ENCODE results near the gene GRM8. TPM values are rescaled to one million over a fixed set of nuclear protein-coding genes. Genes with fewer than 3 reads are reported as not detected.
A peak's percentile ranks its signal among the peaks of the same experiment; 100 is the strongest.

GRM8 gene
- total RNA-seq, 1 experiment from 2014 or later = 2.7 TPM

DNA sequence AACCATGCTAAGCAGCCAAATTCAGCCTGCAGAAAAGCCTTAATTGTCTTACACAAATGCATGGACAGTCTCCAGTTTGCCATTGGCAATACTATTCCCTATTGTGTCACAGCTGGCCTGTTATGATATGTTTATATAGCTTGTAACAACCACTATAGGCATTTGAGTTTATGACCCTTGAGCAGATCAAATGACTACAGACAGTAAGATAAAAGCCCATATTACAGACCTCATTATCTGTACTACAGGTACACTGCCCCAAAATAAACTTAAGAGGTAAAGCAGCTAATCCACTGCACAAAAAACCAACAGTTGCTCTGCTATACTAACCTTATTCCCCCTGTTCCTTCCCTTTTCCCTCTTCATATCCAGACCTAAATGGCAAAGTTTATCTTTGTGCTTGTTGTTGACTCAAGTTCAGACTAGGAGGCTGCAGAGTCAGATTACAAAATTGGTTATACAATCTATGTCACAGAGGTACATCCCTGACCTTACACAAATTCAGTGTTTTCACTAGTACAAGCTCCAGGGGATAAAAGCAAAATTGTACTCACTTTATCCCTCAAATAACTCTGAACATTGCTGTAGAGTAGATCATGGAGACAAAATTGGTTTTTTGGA, 218.4 kb downstream of the GRM8 start:
- DNase-seq (ENCODE audit: low spot score) = no peak

DNA sequence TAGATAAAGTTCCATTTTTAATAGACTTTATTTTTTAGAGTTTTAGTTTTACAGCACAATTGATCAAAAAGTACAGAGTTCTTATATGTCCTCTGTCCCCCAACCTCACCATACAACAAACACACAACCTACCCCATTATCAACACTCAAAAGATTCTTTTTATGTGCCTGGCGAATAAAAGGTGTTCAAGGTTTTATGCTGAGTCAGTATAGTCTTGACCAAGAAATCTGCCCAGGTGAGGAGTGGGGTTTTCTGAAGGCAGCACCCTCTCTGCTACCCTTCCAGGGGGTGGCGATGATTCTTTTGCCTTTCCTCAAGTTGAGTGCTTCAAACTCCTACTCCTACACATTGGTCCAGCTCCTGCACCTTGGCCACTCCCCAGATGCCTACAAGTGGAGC, 222.9 kb downstream of the GRM8 start:
- no peak for DNase-seq (ENCODE audit: low spot score)

DNA sequence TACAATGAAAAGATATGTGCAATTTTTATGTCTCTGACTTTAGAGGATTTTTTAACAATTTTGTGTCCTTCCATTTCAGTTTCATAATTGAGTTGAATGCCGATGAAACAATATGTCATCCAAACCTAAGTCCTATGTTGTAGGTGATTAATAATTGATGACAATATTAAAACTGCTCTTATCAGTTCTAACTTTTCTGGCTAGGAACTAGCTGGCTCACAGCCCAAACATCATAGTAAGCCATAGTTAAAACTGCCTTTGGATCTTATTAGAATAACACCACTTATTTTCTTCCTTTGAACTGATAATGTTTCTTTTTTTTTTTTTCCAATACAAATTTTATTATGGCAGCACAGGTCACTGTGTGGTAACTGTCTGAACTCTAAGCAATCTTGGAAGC, 230.9 kb downstream of the GRM8 start:
- DNase-seq (ENCODE audit: low spot score) = no peak

DNA sequence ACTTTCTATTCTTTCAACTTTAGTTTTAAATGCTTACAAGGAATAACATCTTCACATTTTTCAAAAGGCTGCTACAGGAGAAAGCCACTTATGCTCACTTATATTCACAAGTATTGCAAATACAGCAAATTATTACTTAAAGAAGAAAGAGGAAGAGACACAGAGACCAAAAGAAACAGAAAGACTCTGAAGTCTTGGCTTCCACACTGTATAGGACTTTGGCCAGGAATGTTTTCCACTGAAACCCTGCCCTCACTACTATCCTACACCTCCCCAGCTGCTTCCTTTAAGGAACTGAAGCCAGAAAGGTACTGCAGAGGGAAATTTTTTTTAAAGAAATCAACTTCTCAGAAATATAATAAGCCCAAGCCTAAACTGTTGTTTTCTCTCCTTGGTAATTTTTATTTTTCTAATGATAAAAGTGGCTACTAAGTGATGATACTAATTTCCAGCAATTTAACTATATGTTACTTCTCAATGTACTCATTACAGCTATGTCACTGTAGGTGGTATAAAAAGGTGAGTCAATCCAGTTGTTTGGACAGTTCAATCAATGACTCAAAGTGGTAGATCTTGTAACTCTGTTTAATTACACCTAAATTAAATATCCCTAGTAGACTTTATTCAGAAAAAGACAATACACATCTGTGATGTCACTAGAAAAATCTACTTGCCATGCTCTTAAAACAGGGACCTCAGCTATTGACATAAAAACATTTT, 231.6 kb downstream of the GRM8 start:
- DNase-seq (ENCODE audit: low spot score) = no peak

DNA sequence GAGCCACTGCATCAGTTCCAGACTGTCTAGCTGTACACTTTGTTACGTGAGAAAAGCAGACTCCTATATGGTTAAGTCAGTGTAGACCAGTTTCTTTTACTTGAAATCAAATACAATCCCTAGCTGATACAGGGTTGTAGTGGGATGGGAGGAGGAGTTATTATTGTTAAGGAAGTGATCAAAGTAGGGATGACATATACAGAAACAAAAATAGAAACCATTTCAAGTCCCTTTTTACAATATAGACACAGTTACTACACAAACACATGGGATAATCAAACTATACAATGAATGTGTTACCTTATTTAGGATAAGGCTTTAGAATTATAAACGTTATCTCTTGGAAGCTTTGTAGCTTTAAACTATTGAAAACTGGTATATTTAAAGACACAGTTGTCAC, 233.9 kb downstream of the GRM8 start:
- no peak for DNase-seq (ENCODE audit: low spot score)

DNA sequence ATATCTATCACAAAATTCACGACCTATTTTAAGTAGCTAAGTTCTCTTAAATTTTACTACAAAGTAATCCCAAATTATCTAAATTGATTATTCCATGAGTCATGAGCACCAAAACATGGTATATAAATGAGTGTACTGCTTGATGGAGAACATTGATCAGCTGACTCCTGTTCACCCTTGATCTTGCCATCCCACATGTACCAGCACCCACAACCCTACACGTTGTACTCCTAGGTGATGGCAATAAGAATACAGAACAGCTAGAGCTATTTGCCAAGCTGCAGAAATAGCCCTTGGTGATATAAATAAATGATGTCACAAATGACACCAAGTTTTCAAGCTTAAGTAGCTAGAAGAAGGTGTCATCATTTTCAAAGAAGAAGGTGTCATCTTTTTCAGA, 235.5 kb downstream of the GRM8 start:
- no peak for DNase-seq (ENCODE audit: low spot score)

DNA sequence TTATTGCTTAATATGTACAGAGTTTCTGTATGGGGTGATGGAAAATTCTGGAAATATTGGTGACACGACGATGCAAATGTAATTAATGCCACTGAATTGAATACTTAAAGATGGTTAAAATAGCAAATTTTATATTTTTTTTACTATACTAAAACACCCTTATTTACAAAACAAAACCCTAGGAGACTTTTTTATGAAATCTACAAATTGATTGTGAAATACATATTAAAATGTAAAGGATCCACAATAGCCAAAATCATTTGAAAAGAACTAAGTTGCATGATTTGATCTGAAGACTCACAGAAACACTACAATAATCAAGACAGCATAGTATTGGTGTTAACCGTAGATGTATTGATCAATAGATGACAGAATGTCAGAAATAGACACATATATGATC, 252.0 kb downstream of the GRM8 start:
- no peak for DNase-seq (ENCODE audit: low spot score)

DNA sequence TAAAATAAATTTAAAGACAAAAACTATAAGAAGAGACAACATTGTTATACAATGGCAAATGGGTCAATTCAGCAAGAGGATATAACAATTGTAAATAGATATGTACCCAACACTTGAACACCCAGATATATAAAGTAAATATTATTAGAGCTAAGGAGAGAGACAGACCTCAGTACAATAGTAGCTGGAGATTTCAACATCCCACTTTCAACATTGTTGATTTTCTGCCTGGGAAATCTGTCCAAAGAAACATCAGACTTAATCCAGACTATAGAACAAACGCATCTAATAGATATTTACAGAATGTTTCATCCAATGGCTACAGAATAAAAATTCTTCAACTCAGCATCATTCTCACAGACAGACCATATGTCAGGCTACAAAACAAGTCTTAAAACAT, 256.1 kb downstream of the GRM8 start:
- no peak for DNase-seq (ENCODE audit: low spot score)

DNA sequence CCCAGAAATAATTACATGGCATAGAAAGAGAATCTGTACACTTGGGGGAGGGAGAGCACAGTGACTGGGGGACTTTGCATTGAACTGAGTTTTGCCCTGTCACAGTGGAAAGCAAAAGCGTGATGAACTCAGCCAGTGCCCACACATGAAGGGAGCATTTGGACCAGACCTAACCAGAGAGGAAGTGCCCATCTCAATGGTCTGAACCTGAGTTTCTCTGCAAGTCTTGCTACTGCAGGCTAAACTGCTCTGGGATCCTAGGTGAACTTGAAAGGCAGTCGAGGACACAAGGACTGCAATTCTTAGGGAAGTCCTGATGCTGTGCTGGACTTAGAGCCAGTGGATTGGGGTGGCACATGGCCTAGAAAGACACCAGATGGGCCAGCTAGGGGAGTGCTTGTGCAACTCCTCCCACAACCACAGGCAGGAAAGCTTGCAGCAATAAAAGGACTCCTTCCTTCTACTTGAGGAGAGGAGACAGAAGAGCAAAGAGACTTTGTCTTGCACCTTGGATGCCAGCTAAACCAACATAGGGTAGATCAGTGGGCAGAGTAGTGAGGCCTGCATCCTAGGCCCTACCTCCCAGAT, 259.0 kb downstream of the GRM8 start:
- DNase-seq (ENCODE audit: low spot score) = no peak

DNA sequence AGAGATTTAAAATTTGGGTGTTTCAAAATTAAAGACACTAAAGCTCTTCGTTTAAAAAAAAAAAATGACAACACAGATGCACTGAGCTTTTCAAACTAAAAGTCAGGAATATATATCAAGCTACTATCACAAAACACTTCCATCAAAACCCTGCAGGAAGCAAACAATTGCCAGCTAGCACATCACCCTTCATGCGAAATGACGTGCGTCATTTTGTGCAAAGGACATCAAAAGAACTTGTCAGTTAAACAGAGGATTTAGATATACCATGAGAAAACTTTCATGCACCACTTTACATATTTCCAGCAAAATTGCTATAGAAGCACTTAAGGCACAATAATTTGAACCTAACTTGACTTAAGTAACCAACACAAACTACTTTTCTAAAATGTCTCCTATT, 264.7 kb downstream of the GRM8 start:
- DNase-seq (ENCODE audit: low spot score) = no peak

DNA sequence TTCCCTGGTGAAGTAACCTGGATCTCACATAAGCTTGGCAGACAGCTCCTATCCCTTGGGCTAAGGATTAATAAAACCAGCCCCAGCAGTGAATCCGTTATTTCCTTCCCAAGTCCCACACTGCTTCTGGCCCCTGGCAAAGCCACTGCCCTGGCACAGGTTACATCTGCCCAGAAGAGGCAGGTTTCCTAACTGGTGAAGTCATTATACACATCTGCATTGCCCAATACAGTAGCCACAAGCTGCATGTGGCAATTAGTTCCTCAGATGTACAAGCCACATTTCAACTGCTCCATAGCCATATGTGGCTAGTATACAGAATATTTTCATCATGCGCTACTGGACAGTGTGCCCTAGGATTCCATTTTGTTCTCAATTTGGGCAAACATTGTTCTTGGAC, 273.0 kb downstream of the GRM8 start:
- DNase-seq (ENCODE audit: low spot score) = peak; percentile 15

DNA sequence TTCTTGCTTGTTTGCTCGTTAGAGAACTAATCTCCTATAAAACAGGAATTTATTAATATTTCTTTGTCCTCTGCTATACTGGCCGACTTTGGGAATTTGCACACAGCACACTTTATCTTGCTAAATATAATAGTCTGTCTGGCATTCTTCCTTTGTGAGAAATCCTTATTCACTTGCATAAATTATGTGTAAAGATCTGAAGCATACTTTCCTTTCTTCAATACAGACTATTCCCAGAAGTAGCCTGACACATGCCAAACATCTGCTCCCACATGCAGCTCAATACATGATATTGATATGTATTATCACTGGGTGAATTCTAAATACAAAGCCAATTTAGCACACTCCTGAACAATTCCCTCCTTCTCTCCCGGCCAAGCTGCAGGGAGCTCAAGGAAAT, 273.9 kb downstream of the GRM8 start:
- DNase-seq (ENCODE audit: low spot score) = no peak

DNA sequence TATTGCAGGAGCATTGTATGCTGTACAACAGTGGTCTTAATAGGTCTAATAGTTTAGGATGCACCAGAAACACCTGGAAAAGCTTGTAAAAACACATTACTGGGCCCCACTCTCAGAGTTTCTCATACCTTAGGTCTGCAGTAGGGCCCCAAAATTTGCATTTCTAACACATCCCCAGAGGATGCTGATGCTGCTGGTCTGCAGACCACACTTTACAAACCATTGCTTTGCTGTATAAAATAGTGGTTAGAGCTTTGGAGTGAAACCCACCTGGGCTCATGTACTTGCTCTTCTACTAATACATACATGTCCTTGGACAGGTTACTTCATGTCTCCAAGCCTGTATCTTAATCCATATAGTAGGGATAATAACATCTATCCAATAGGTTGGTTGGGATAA, 279.7 kb downstream of the GRM8 start:
- DNase-seq (ENCODE audit: low spot score) = no peak

DNA sequence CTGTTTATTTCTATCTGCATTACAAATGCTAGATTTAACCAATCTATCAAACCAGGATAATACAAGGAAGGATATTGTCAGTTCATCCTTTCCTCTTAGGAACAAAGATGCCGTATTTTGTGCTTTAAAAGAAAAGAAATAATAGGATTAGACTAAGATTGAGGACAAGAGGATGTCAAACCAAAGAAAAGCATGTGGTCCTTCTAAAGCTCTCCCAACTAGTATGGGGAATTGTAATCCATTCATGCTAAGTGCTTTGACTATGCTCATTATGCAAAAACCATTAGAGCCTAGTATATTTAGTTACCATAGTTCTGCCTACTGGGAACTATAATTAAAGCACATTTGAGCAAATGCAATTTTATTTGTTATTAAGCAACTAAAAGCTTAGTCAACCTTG, 280.2 kb downstream of the GRM8 start:
- DNase-seq (ENCODE audit: low spot score) = no peak

DNA sequence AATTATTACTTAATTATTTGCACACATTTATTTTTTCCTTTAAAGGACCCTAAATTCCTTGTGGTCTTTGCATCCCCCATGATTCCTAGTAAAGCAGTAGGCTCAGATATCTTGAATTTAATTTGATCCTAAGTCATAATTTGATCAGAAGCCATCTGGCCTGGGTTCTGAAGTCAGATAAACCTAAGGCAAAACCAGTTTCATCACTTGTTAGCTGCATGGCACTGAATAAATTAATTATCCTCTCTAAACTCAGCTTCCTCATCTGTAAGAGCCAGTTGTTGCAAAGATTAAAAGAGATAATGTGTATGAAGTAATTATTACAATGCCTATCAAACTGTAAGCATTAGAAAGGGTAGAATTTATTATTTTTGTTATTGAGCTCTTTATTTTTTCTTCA, 293.1 kb downstream of the GRM8 start:
- DNase-seq (ENCODE audit: low spot score) = no peak

DNA sequence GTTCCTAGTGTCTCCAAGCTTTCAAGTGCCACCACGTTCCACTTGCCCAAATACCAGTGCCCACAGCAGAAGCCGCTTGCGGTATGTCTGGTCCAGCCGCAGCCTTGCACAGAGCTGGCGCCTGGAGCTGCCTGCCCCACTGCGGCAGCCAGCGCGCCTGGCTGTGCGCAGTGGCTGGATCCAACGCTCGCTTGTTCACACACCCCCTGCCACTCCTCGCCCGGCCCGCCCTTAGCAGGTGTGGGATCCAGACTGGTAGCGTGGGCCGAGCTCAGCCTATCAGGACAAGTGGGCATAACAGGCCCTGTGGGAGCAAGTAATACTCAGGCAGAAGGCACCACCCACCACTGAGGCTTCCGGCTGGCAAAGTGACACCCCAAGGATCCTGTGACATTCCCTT, 294.4 kb downstream of the GRM8 start:
- DNase-seq (ENCODE audit: low spot score) = no peak

DNA sequence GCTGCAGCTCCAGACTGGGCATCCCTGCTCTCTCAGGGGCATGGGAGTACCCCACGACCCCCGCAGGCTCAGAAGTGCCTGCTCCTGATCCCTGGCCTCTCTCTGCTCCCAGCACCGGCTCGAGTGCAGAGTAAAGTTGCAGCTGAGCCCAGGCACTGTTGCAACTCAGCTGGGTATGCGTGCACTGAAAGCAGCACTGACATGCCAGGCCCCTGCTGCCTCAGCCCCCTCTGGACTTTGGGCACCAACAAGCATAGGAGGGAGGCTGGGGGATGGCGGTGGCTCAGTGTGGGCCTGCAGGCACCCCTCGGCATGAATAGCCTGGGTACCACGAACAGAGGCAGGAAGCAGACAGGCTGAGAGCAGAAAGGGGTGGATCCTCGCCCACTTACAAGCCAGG, 295.3 kb downstream of the GRM8 start:
- no peak for DNase-seq (ENCODE audit: low spot score)

DNA sequence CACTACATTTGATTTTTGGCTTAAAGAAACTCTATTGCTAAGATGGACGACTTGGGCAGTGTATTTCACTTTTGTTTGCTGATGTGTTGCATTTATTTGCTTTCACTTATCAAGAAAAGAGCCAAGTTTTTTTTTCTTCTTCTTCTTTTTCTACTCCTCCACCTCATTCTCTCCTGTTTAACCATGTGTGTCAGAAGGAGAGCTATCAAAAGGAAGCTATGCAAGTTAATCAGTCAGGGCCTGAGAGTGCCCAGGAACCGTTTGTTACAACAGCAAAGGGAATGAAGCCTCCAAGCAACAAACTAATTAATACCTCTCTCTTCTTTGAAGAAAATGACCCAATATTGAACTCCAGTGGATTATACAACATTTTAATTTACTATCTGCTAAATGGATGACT, 299.3 kb downstream of the GRM8 start:
- DNase-seq (ENCODE audit: low spot score) = no peak

DNA sequence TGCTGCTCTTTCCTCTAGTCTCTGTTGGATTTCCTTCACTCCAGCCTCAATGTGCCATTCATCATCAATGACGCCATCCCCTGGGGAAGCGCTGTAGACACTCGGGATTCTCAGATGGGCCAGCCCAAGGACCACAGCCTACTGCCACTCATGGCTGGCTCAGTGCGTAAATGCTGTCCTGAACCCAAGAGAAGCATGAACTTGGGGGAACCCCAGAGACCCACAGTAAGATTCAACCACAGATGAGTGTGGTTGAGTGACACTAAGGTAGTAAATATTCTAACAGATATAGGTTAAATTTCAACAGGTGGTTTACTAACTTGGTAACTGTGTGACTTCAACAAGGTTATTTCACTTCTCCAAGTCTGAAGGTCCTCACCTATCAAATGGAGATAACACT, 304.1 kb downstream of the GRM8 start:
- no peak for DNase-seq (ENCODE audit: low spot score)

DNA sequence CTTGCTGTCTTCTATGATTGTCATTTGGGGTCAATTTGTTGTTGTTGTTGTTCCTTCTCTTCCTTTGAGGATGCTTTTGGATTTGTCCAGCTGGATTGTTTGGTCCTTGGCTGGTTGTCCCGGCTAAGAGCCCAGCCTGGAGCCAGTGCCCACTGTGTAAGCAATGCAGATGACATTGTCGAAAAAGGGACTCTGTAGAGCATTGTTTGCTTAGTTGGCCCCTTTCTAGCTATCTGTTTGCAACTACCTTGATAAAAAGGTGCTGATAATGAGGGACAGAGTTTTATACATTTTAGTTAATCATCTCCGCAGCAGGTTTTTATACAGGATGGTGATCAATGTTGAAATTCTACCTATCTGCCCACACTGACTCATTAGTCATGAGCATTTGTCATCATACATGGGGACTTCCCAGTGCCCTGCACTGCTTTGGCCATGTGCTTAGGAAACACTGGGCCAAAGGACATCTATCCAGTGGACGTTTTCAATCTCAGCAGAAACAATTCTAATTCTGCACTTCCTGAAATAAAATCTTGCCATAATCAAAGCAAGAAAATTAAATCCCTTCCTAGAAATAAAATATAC, 311.9 kb downstream of the GRM8 start:
- DNase-seq (ENCODE audit: low spot score) = no peak

DNA sequence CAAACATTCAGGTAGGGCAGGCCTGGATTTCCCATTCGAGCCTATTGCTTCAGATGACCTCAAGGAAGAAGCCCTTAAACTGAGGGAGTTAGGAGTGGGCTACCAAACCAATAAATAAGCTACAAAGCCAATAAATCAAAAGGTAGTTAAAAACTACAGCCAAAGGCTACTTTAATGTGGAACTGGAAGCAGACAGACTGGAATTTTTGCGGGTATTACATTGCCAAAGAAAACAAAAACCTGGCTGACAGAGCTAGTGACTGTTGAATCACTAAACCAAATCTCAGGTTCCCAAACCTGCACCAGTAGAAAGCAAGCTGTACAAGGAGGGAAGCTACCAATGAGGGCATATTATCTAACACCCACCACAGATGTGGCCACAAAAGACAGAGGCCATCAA, 315.6 kb downstream of the GRM8 start:
- DNase-seq (ENCODE audit: low spot score) = no peak

DNA sequence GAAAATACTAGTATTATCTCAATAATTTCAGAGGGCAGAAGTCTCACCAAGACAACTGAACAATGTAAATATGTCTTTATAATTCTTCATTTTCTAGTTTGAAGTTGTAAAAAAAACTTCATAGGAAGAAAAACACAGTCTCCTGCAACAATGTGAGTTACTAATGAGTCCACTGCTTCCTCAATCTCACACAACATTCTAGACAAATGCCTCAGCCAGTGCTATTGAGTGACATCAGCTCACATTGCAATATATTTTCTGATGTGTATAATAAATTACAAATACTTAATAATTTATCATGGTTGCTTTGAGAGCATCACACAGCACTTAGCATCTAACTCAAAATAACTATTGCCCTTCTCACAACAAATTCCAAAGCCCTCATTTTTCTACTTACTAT, 321.2 kb downstream of the GRM8 start:
- DNase-seq (ENCODE audit: low spot score) = no peak

DNA sequence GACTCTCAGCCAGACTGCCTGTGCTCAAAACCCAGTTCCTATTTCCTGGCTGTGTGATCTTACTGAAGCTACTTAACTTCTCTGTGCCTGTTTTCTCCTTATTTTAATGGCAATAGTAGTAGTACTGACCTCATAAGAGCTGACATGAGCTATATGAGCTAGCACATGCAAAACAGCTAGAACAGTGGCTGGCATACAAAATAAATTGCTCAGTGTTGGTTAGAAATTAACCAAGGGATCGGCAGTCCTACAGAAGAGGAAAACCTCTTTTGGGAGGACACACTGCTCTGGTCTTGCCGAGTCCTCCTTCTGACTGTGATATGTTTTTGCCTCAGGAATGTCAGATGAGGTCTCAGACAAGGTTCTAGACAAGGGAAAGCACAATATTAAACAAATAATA, 322.6 kb downstream of the GRM8 start:
- DNase-seq (ENCODE audit: low spot score) = no peak

Data from H4 (cell line).